RWPE2 (cell line): ENCODE data around the gene MYZAP.
A peak's percentile ranks its signal among the peaks of the same experiment; 100 is the strongest.

Experiments
- ATAC-seq: fragments of 200-7000 bp; cut with Tn5 transposase; 3 replicates; pipeline ENCODE4 v1.9.1; 2021; ENCODE audit warnings: low read depth
- DNase-seq: peaks from one replicate; pipeline ENCODE4 v3.0.0-alpha.2; 2020; ENCODE audit warnings: low spot score
- H3K27ac ChIP-seq: fragments of 450-650 bp; 2 replicates; pipeline ENCODE4 v1.5.1; 2017; ENCODE audit warnings: mild to moderate bottlenecking; ENCODE audit not compliant: poor library complexity, severe bottlenecking
- H3K27me3 ChIP-seq: fragments of 250-450 bp; sonication (Bioruptor Pico); 2 replicates; pipeline ENCODE4 v1.5.1; 2021; ENCODE audit warnings: mild to moderate bottlenecking, moderate library complexity; ENCODE audit not compliant: insufficient read depth, poor library complexity, severe bottlenecking
- H3K36me3 ChIP-seq: fragments of 250-450 bp; sonication (Bioruptor Pico); 2 replicates; pipeline ENCODE4 v1.5.1; 2020; ENCODE audit warnings: low read depth, mild to moderate bottlenecking, moderate library complexity
- H3K4me1 ChIP-seq: fragments of 250-450 bp; sonication (Bioruptor Pico); 2 replicates; pipeline ENCODE4 v1.5.1; 2021; ENCODE audit warnings: mild to moderate bottlenecking, moderate library complexity; ENCODE audit not compliant: insufficient read depth, poor library complexity, severe bottlenecking
- H3K4me3 ChIP-seq: fragments of 250-450 bp; sonication (Bioruptor Pico); 2 replicates; pipeline ENCODE4 v1.5.1; 2021; ENCODE audit warnings: mild to moderate bottlenecking, moderate library complexity; ENCODE audit not compliant: severe bottlenecking
- H3K9me3 ChIP-seq: fragments of 250-450 bp; sonication (Bioruptor Pico); 2 replicates; pipeline ENCODE4 v1.5.1; 2021; ENCODE audit warnings: mild to moderate bottlenecking, moderate library complexity; ENCODE audit not compliant: severe bottlenecking
- CTCF ChIP-seq: fragments of 450-650 bp; IDR thresholded peaks from one replicate; pipeline ENCODE4 v1.5.1; 2017; ENCODE audit warnings: mild to moderate bottlenecking, moderate library complexity; ENCODE audit not compliant: poor library complexity, severe bottlenecking

The MYZAP gene

GRCh38 chr15:57685306-57686095 lies 93.8 kb downstream of the MYZAP start:
- Histone ChIP-seq H3K27ac (no peak overlapping the region), H3K27me3 (no peaks in the 10 kb centered on the region), H3K4me3 (no peak overlapping the region), H3K4me1 (peaks cover 4% of the 10 kb centered on the region), H3K36me3 (no peaks in the 10 kb centered on the region), H3K9me3 (no peaks in the 10 kb centered on the region)
- no peak for DNase-seq
- no peak for ATAC-seq
- TF ChIP-seq CTCF = no peak

- Histone ChIP-seq H3K9me3 (no peaks in the 10 kb centered on the region), H3K27ac (no peak overlapping the region), H3K36me3 (no peaks in the 10 kb centered on the region), H3K4me3 (no peak overlapping the region), H3K4me1 (no peaks in the 10 kb centered on the region), H3K27me3 (no peaks in the 10 kb centered on the region)
- DNase-seq = no peak
- TF ChIP-seq CTCF = no peak
- ATAC-seq = no peak
Measured at GRCh38 chr15:57686657-57687056, 95.0 kb downstream of the MYZAP start.

GRCh38 chr15:57690341-57690966 lies 98.8 kb downstream of the MYZAP start:
- no peaks in the 10 kb centered on the region for H3K36me3 ChIP-seq
- peaks cover 12% of the 10 kb centered on the region for H3K4me1 ChIP-seq
- DNase-seq (no peak), ATAC-seq (no peak)
- no peak overlapping the region for H3K4me3 ChIP-seq
- no peaks in the 10 kb centered on the region for H3K9me3 ChIP-seq
- no peak overlapping the region for H3K27ac ChIP-seq
- no peak for TF ChIP-seq CTCF
- H3K27me3 ChIP-seq = no peaks in the 10 kb centered on the region

- Histone ChIP-seq H3K27ac (no peak overlapping the region), H3K4me1 (peaks cover 12% of the 10 kb centered on the region), H3K4me3 (no peak overlapping the region), H3K36me3 (no peaks in the 10 kb centered on the region), H3K27me3 (no peaks in the 10 kb centered on the region), H3K9me3 (no peaks in the 10 kb centered on the region)
- no peak for DNase-seq
- TF ChIP-seq CTCF = no peak
- ATAC-seq = no peak
Measured at GRCh38 chr15:57691082-57691481, 99.4 kb downstream of the MYZAP start.

GRCh38 chr15:57692709-57693108 lies 101.0 kb downstream of the MYZAP start:
- Histone ChIP-seq H3K36me3 (no peaks in the 10 kb centered on the region), H3K27ac (peak overlapping the region; percentile 33), H3K9me3 (no peaks in the 10 kb centered on the region), H3K4me3 (no peak overlapping the region), H3K4me1 (peaks cover 12% of the 10 kb centered on the region), H3K27me3 (no peaks in the 10 kb centered on the region)
- DNase-seq = no peak
- no peak for TF ChIP-seq CTCF
- peak; percentile 56 for ATAC-seq
